NCI-H2196 treated with DMSO at 0.1 percent for 48 hours (cell line): ENCODE data around the gene RPL3.

Experiments
- DNase-seq: peaks from one replicate; lab custom pipeline; 2025; ENCODE audit not compliant: unreplicated experiment; lab: John Stamatoyannopoulos, UW

Gene RPL3

DNA sequence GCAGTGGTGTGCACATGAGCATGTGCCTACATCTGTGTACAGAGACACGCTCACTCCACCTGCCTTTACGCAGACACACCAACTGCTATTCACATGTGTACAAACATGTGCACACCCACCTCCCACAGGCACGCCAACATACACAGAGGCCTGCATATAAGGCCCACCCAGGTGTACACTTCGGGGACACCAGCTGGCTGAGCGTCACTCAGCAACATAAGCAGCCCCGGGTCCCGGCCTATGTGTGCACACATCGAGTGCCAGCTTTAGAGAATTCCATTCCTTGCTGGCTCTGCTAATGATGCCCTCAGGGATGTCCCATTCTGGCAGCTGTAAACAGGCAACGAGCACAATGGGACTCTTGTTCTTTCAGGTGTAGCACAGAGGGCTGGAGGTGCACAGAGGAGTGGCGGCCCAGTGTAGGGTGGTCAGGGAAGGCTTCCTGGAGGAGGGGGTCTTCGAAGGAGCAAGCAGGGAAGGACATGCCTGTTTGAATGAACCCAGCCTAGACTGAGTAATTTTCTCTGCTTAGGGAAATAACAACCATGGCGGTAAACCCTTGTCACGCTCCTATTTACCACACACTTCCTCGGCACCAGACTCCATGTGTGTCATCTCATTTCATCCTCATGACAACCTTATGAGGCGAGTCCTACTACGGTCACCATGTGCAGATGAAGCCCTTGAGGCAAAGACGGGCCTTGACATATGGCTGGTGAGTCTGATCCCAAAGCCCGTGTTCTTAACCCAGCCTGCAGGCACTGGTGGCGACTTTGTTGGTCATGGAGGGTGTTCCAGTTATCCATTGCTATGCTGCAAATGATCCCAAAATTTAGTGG, 35.1 kb downstream of the RPL3 start:
- no peak for DNase-seq

- DNase-seq, result no peak
These were observed 35.9 kb downstream of the RPL3 start for GRCh38 chr22:39283322-39284141.

DNA sequence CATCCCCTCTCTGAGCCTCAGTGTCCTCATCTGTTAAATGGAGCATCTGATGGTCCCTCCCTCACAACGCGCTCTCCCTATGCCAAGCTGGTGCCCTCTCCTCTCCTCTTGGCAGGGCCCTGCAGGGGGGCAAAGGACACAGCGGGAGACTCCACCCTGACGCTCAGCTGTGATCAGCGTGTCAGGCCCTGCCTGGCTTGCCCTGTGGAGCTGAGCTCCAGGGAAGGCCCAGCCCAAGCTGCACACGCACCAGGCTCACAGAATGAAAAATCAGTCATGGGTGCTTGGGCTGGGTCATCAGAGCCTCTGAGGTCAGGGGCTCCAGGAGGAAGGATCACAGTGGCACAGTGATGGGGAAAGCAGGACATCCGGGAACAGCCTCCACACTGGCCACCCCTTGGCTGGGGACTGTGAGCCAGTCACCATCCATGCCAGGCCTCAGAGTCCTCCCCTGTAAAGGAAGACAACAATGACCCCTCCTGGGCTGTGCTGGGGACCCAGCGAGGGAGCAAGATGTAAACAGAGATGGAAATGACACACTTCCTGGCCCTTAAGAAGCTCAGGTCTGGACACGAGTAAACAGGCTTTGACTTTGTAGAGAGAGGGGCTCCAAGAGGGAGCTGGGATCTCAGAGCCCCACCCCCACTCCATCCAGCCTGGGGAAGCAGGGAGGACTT, 36.6 kb downstream of the RPL3 start:
- no peak for DNase-seq

DNA sequence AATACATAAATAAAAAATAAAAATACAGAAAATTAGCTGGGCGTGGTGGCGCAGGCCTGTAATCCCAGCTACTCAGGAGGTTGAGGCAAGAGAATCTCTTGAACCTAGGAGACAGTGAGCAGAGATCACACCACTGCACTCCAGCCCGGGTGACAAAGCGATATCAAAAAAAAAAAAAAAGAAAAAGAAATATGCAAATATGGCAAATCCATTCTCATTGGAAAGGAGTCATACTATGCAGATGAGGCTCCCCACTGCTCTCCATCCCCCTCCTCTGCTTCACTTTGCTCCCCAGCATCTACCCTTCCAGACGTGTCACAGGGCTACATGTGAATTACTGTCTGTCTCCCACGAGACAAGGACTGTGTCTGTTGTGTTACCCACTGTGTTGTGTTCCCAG, 38.3 kb downstream of the RPL3 start:
- DNase-seq, result no peak

DNA sequence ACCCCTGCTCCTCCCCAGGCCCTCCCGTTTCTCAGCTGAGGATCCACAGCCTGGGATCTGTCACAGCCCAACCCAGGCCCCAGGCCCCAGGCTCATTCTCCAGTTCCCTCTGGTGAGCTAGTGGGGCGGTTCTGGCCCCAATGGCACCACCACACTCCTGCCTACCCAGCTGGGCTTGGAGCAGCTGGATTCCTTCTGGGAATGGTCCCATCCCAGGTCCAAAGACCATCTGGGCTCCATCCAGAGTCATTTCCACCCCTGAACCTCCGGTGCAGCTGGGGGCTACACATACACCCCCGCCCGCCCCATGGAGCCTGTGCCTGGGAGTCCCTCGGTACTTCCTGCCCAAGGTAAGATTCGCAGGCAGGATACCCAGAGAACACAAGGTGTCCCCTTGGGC, 39.2 kb downstream of the RPL3 start:
- no peak for DNase-seq

DNA sequence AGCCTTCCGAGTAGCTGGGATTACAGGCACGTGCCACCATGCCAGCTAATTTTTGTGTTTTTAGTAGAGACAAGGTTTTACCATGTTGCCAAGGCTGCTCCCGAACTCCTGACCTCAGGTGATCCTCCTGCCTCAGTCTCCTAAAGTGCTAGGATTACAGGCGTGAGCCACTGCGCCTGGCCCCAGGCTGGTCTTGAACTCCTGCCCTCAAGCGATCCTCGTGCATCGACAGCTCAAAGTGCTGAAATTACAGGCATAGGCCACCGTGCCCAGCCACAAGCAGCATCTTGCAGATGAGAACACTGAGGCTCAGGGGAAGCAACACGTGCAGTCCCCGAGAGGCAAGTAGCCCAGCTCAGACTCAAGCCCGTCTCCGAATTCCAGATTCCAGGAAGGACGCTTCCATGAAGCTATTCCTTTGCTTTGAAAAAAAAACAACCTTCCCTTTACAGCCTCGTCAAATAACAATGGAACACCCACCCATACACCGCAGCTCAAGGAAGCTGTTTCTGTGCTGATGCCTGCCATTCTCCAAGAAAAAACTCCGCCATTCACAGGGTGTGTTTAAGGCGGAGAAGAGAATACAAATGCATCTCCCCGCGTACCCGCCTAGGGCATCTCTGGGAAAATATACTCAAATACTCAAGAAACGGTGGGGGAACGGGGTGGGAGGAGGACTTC, 40.1 kb downstream of the RPL3 start:
- DNase-seq, result no peak

DNA sequence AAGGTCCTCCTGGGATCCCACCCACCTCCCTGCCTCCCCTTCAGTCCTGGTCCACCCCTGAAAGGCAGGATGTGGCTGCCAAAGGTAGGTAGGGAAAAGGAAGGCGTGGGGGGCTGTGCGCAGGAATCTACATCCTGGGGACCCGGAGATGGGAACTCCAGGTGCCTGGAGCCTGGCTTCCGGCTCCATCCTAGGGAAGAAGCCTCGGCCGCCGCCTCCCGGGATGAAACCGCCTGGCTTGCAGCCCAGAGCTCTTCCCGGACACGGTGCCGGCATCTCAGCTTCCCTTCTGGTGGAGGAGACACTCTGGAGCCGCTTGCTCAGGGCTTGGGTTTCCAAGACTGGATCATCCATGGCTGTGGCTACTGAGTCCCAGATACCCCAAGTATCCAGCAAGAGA, 41.4 kb downstream of the RPL3 start:
- no peak for DNase-seq

DNA sequence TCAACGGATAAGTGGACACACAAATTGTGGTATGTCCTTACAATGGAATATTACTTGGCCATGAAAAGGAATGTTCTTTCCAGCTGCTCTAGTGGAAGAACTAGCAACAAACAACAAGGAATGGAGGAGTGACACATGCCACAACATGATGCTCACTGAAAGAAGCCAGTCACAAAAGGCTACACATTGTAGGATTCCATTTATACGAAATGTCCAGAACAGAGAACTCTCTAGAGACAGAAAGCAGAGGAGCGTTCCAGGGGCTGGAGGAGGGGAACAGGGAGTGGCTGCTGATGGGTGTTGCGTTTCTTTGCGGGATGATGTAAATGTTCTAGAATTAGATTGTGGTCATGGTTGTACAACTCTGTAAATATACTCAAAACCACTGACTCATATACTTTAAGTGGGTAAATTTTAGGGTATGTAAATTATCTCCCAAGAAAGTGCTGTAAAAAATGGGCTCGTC, 42.2 kb downstream of the RPL3 start:
- DNase-seq, result no peak

- no peak for DNase-seq
These were observed 42.8 kb downstream of the RPL3 start for GRCh38 chr22:39276440-39277141.

DNA sequence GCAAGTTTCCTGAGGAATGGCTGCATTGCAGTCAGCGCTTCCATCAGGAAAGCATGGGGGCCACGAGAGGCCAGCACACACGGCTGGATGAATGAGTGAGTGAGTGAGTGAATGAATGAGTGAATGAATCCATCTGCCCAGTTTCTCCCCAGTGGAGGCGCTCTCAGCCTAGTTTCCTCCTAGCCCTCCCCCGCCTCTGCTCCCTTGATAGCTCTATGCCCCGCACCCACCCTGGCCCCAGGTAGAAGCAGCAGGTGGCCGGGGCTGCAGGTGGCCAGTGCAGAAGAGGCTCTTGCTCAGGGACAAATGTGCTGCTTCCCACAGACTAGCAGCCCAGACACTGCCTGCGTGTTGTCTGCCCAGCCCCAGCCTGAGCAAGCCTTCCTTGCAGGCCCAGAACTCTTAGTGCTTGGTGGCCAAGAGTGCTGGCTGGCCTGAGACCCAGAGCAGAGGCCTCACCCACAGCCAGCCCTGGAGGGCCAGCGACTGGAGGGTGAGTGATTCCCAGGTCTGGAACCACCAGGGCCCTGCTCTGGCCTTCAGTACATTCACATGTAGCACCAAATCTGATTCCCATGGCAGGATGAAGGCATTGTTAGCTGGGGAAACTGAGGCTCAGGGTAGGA, 43.5 kb downstream of the RPL3 start:
- DNase-seq, result no peak

- no peak for DNase-seq
These were observed 45.2 kb downstream of the RPL3 start for GRCh38 chr22:39273950-39274887.

- DNase-seq, result no peak
These were observed 48.6 kb downstream of the RPL3 start for GRCh38 chr22:39270792-39271191.

DNA sequence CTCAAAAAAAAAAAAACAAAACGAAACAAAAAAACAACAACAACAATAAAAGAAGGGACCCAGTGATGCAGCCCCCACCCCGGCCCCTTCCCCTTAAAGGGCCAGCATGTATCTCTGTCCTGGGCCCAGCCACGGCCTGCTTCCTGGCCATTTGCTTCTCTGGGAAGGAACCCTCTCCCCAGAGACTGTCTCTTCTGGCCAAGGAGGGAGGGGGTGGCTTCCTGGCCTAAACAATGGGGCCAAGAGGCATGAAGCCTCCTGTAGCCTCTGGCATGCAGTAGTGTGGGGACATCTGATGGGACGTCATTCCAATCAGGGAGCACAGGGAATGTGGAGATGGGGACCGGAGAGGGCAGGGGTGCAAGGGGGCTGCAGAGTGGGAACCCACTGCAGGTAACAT, 49.1 kb downstream of the RPL3 start:
- no peak for DNase-seq

GRCh38 chr22:39269095-39269790, 50.2 kb downstream of the RPL3 start:
- DNase-seq, result no peak

DNA sequence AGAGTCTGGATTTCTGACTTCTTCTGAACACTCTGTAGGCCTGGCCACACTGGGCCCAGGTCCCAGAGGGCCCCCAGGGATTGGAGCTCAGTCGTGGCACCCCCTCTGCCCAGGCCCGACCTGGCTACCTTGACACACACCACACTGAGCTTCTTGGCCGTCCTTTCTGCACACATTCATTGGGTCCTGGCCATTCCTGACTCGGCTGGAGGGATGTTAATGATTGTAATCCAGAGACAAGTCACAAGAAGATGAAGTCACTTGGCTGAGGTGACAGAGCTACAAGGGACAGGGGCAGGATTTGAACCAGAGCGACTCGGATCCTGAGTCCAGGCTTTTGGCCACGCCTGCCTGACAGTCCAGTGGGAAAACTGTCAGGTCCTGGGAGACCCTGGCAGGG, 50.8 kb downstream of the RPL3 start:
- no peak for DNase-seq

DNA sequence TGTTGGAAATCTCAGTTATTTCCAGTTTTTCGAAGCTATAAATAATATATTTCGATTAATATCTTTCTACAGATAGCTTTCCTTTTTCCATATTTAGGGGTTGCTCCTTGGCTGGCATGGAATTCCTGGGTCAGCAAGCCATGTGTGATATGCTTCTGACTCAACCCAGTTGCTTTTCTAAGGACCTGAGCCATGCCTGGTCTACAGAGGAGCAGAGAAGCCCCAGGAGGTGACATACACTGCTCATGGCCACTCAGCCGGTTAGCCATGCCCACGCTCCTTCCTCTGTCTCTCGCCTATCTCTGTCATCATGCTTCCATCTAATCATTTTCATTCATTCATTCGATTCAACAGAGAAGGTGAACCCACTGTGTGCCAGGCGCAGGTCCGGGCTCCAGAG, 51.4 kb downstream of the RPL3 start:
- no peak for DNase-seq

- DNase-seq, result no peak
These were observed 52.9 kb downstream of the RPL3 start for GRCh38 chr22:39266398-39267030.
